H9 (cell line): ENCODE results near the gene RALA. TPM values are rescaled to one million over a fixed set of nuclear protein-coding genes. Genes with fewer than 3 reads are reported as not detected.

Experiments used
- DNase-seq: peaks from one replicate; pipeline ENCODE4 v3.0.0-alpha.2; 2017
- H2AFZ ChIP-seq: one replicate; pipeline ENCODE4 v1.6.1; 2013; ENCODE audit warnings: mild to moderate bottlenecking, low read length, control low read depth, moderate library complexity
- H2AK5ac ChIP-seq: 2 replicates; pipeline ENCODE4 v1.6.1; 2013; ENCODE audit warnings: low read length, control low read depth, mixed read lengths; ENCODE audit not compliant: insufficient read length
- H2BK120ac ChIP-seq: one replicate; pipeline ENCODE4 v1.6.1; 2013; ENCODE audit warnings: low read depth, mild to moderate bottlenecking, low read length, control low read depth, inconsistent platforms; ENCODE audit not compliant: poor library complexity, severe bottlenecking
- H2BK12ac ChIP-seq: 2 replicates; pipeline ENCODE4 v1.6.1; 2013; ENCODE audit warnings: low read length, control low read depth, mixed read lengths, low read depth; ENCODE audit not compliant: insufficient read length
- H2BK15ac ChIP-seq: 2 replicates; pipeline ENCODE4 v1.6.1; 2013; ENCODE audit warnings: low read depth, low read length, control low read depth
- H2BK20ac ChIP-seq: one replicate; pipeline ENCODE4 v1.6.1; 2013; ENCODE audit warnings: low read depth, mild to moderate bottlenecking, low read length, control low read depth, inconsistent platforms; ENCODE audit not compliant: poor library complexity, severe bottlenecking
- H2BK5ac ChIP-seq: 2 replicates; pipeline ENCODE4 v1.6.1; 2013; ENCODE audit warnings: low read length, control low read depth, mixed read lengths; ENCODE audit not compliant: insufficient read length
- H3K14ac ChIP-seq: 2 replicates; pipeline ENCODE4 v1.6.1; 2013; ENCODE audit warnings: low read length, control low read depth; ENCODE audit not compliant: insufficient read depth
- H3K18ac ChIP-seq: 2 replicates; pipeline ENCODE4 v1.6.1; 2013; ENCODE audit warnings: low read depth, mild to moderate bottlenecking, mixed read lengths, low read length, control low read depth; ENCODE audit not compliant: insufficient read length
- H3K23ac ChIP-seq: 2 replicates; pipeline ENCODE4 v1.6.1; 2013; ENCODE audit warnings: low read length, control low read depth, mixed read lengths, low read depth; ENCODE audit not compliant: insufficient read length
- H3K23me2 ChIP-seq: 2 replicates; pipeline ENCODE4 v1.6.1; 2013; ENCODE audit warnings: low read depth, mild to moderate bottlenecking, mixed read lengths, low read length, control low read depth; ENCODE audit not compliant: insufficient read length, poor library complexity, severe bottlenecking
- H3K27ac ChIP-seq: 2 replicates; pipeline ENCODE4 v1.5.1; 2013; ENCODE audit warnings: low read length, control low read depth, mixed read lengths, low read depth; ENCODE audit not compliant: insufficient read length
- H3K27me3 ChIP-seq: 2 replicates; pipeline ENCODE4 v1.6.1; 2013; ENCODE audit warnings: low read length, control low read depth, inconsistent platforms; ENCODE audit not compliant: insufficient read depth
- H3K4ac ChIP-seq: 2 replicates; pipeline ENCODE4 v1.6.1; 2013; ENCODE audit warnings: low read depth, mild to moderate bottlenecking, control low read depth, inconsistent platforms, low read length, moderate library complexity
- H3K4me1 ChIP-seq: 2 replicates; pipeline ENCODE4 v1.6.1; 2013; ENCODE audit warnings: low read length, control low read depth, inconsistent platforms; ENCODE audit not compliant: insufficient read depth
- H3K4me2 ChIP-seq: 2 replicates; pipeline ENCODE4 v1.6.1; 2013; ENCODE audit warnings: low read length, control low read depth, mixed read lengths; ENCODE audit not compliant: insufficient read length, insufficient read depth
- H3K56ac ChIP-seq: 2 replicates; pipeline ENCODE4 v1.6.1; 2013; ENCODE audit warnings: low read depth, mild to moderate bottlenecking, mixed read lengths, low read length, control low read depth; ENCODE audit not compliant: insufficient read length
- H3K79me1 ChIP-seq: 2 replicates; pipeline ENCODE4 v1.6.1; 2013; ENCODE audit warnings: low read depth, mild to moderate bottlenecking, moderate library complexity, low read length, control low read depth, inconsistent platforms; ENCODE audit not compliant: insufficient read depth, poor library complexity, severe bottlenecking
- H3K79me2 ChIP-seq: 2 replicates; pipeline ENCODE4 v1.6.1; 2013; ENCODE audit warnings: low read length, control low read depth, inconsistent platforms; ENCODE audit not compliant: insufficient read depth
- H3K9ac ChIP-seq: 2 replicates; pipeline ENCODE4 v1.6.1; 2013; ENCODE audit warnings: low read length, control low read depth, mixed read lengths; ENCODE audit not compliant: insufficient read length; ENCODE audit errors: extremely low read depth
- H3K9me3 ChIP-seq: one replicate; pipeline ENCODE4 v1.6.1; 2013; ENCODE audit warnings: low read depth, low read length, inconsistent platforms; ENCODE audit not compliant: control insufficient read depth
- H3T11ph ChIP-seq: one replicate; pipeline ENCODE4 v1.6.1; 2013; ENCODE audit warnings: mild to moderate bottlenecking, low read length, control low read depth, inconsistent platforms
- H4K20me1 ChIP-seq: one replicate; pipeline ENCODE4 v1.6.1; 2013; ENCODE audit not compliant: control insufficient read depth, insufficient read length, insufficient read depth
- H4K5ac ChIP-seq: 2 replicates; pipeline ENCODE4 v1.6.1; 2013; ENCODE audit warnings: low read depth, mild to moderate bottlenecking, mixed read lengths, low read length, control low read depth; ENCODE audit not compliant: insufficient read length
- H4K8ac ChIP-seq: replicated peaks from 2 replicates; pipeline ENCODE4 v1.6.1; 2013; ENCODE audit warnings: low read length, control low read depth, mixed read lengths, low read depth; ENCODE audit not compliant: insufficient read length
- H4K91ac ChIP-seq: 2 replicates; pipeline ENCODE4 v1.6.1; 2013; ENCODE audit warnings: low read depth, mild to moderate bottlenecking, moderate library complexity, mixed read lengths, low read length, control low read depth; ENCODE audit not compliant: insufficient read length
- H3K27ac Mint-ChIP-seq, 3 experiments: 2 replicates in 2 of 3; 3 replicates in 1 of 3; pipeline ENCODE4 v1.8.0; 2020 to 2021; ENCODE audit warnings: mixed read lengths in 3 of 3, mild to moderate bottlenecking in 1 of 3, moderate library complexity in 1 of 3
- H3K27me3 Mint-ChIP-seq: 2 replicates; pipeline ENCODE4 v1.8.0; 2021; ENCODE audit warnings: low read depth, mild to moderate bottlenecking, moderate library complexity, mixed read lengths
- H3K36me3 Mint-ChIP-seq, 3 experiments: 2 replicates in 2 of 3; 3 replicates in 1 of 3; pipeline ENCODE4 v1.8.0; 2020 to 2021; ENCODE audit warnings: low read depth in 3 of 3, mixed read lengths in 3 of 3; ENCODE audit not compliant: insufficient read depth in 1 of 3
- H3K4me1 Mint-ChIP-seq, 2 experiments: 2 replicates each; pipeline ENCODE4 v1.8.0; 2020; ENCODE audit warnings: mixed read lengths in 2 of 2
- H3K4me3 Mint-ChIP-seq, 2 experiments: 2 replicates in 1 of 2; 3 replicates in 1 of 2; pipeline ENCODE4 v1.8.0; 2020 to 2021; ENCODE audit warnings: mild to moderate bottlenecking in 2 of 2, mixed read lengths in 2 of 2, moderate library complexity in 1 of 2
- H3K9me3 Mint-ChIP-seq, 2 experiments: 2 replicates in 1 of 2; 3 replicates in 1 of 2; pipeline ENCODE4 v1.8.0; 2020; ENCODE audit warnings: mild to moderate bottlenecking in 2 of 2, mixed read lengths in 2 of 2, moderate library complexity in 1 of 2
- CTCF ChIP-seq: fragments of 200-600 bp; sonication (generic); conservative IDR thresholded peaks from 3 replicates; pipeline ENCODE4 v1.8.0; 2021; ENCODE audit warnings: antibody characterized with exemption, mild to moderate bottlenecking
- WGBS: extraction: QIAGEN DNeasy Blood & Tissue Kit; methylation state at CpG from one replicate; pipeline ENCODE4 v1.1.7; 2013; ENCODE audit warnings: missing lambda C conversion rate, low lambda C conversion rate, mixed read lengths; ENCODE audit not compliant: insufficient read length; ENCODE audit errors: extremely low coverage; 5-methylcytosine and 5-hydroxymethylcytosine counted together
- total RNA-seq: library from RNA; stranded (reverse); gene quantifications from 2 replicates; pipeline ENCODE4 v1.2.1, GENCODE V29; 2021

The RALA gene
- total RNA-seq, 1 experiment from 2014 or later, result 57.5 TPM

- DNase-seq, result no peak
- H3K27ac ChIP-seq, result no peak overlapping the region
- H2AFZ ChIP-seq, result no peak overlapping the region
- no CpG with 5 or more reads among the region's 2 CpGs for WGBS
- Mint-ChIP-seq H3K4me3 (no peak overlapping the region), H3K27ac (no peak overlapping the region), H3K36me3 (peaks cover 6 to 16% (median 13%) of the 10 kb centered on the region in 3 experiments), H3K9me3 (peaks cover 5 to 6% of the 10 kb centered on the region in 2 experiments; a peak in 3 of 5 replicates), H3K4me1 (peaks cover 23 to 32% of the 10 kb centered on the region in 2 experiments), H3K27me3 (no peaks in the 10 kb centered on the region)
- H4K8ac ChIP-seq, result no peak overlapping the region
- no peak overlapping the region for H4K91ac ChIP-seq
- no peak overlapping the region for H2BK120ac ChIP-seq
- no peaks in the 10 kb centered on the region for H3K9me3 ChIP-seq
- H2AK5ac ChIP-seq, result no peak overlapping the region
- no peak overlapping the region for H2BK20ac ChIP-seq
- H3T11ph ChIP-seq, result no peak overlapping the region
- H2BK12ac ChIP-seq, result no peak overlapping the region
- H3K18ac ChIP-seq, result no peak overlapping the region
- no peak for TF ChIP-seq CTCF
- no peak overlapping the region for H3K9ac ChIP-seq
- H4K5ac ChIP-seq, result no peak overlapping the region
- no peak overlapping the region for H3K4me2 ChIP-seq
- no peak overlapping the region for H3K23ac ChIP-seq
- H3K23me2 ChIP-seq, result no peaks in the 10 kb centered on the region
- H2BK15ac ChIP-seq, result no peak overlapping the region
- H2BK5ac ChIP-seq, result no peak overlapping the region
- no peak overlapping the region for H3K14ac ChIP-seq
- peaks cover 2% of the 10 kb centered on the region for H3K79me1 ChIP-seq
- no peak overlapping the region for H3K4ac ChIP-seq
- peaks cover 8% of the 10 kb centered on the region; the same call in 1 of the 2 replicates for H3K4me1 ChIP-seq
- H3K27me3 ChIP-seq, result no peaks in the 10 kb centered on the region
- no peaks in the 10 kb centered on the region for H3K79me2 ChIP-seq
- no peak overlapping the region for H3K56ac ChIP-seq
- no peaks in the 10 kb centered on the region for H4K20me1 ChIP-seq
Observed at GRCh38 chr7:39749717-39750116, 126.3 kb downstream of the RALA start.
